Suprapubic skin (tissue), 3 donors: ENCODE data around the gene KCNK3.

Source experiments
- CTCF ChIP-seq, 2 donors: fragments of 200-600 bp in 1 of 2; fragments of 450-650 bp in 1 of 2; sonication (generic) in 1 of 2; IDR thresholded peaks; one replicate each; pipeline ENCODE4 v1.5.1; 2016 to 2019; ENCODE audit warnings: antibody characterized with exemption in 2 of 2, mild to moderate bottlenecking in 1 of 2, moderate library complexity in 1 of 2
- EP300 ChIP-seq: sonication (generic); formaldehyde crosslinking; IDR thresholded peaks from one replicate; pipeline ENCODE4 v1.6.1; 2017; ENCODE audit warnings: antibody characterized with exemption
- POLR2A ChIP-seq, 2 donors: fragments of 450-650 bp; IDR thresholded peaks; one replicate each; pipeline ENCODE4 v1.6.1; 2017; ENCODE audit warnings: antibody characterized with exemption in 2 of 2, mild to moderate bottlenecking in 2 of 2, moderate library complexity in 2 of 2

DNA sequence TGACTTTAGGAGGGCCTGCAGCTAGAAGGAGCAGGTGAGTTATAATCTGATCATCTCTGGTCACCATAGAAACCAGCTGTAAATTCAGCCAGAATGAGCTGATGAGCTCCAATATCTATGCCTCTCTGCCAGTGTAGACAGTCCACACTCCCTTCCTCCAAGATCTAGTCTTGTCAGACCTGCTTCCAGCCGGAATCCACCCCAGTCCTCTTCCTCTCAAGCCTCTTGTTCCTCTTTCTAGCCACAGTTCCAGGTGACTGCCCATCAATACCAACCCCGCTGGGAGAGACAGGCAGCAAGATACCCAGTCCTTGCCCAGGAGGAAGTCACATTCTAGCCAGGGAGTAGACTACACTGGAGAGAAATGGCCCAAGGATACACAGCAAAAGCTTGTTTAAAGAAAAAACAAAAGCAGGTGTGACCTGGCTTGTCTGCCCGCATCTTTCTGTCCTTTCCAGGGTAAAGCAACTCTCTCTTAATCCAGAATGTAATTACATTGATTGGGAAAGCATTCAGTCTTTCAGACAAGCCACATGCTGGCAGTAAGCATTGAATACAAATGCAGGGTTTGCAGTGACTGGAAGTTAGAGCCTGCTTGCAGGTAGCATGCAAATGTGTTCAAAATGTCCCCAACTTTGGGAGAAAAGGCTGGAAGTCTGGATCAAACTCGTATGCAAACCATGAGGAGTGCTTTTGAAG lies 62.6 kb downstream of the KCNK3 start:
- TF ChIP-seq CTCF (IDR thresholded peaks at IDR 0.05) (no peak), EP300 (no peak), POLR2A (IDR thresholded peaks at IDR 0.05) (no peak)
